IMR-90 (cell line): ENCODE data around the gene AKAP13.
"Not testable (repeated sequence)": the region's sequence is repeated elsewhere in the genome, so short reads cannot be mapped to it uniquely, and the experiment has no call there.

Experiments used
- CEBPB ChIP-seq: IDR thresholded peaks from 2 replicates; pipeline ENCODE4 v1.6.1; 2012; ENCODE audit warnings: low read depth, low read length, improper control_type of control experiment
- CHD1 ChIP-seq: IDR thresholded peaks from 2 replicates; pipeline ENCODE4 v1.6.1; 2012; ENCODE audit warnings: low read depth, low read length, improper control_type of control experiment
- CTCF ChIP-seq: conservative IDR thresholded peaks from 2 replicates; pipeline ENCODE4 v1.5.1; 2012; ENCODE audit warnings: mild to moderate bottlenecking, low read depth, low read length, improper control_type of control experiment
- ELK1 ChIP-seq: fragments of 150-350 bp; IDR thresholded peaks from 2 replicates; pipeline ENCODE4 v1.6.1; 2016; ENCODE audit warnings: low read depth, mild to moderate bottlenecking, low read length, moderate library complexity, borderline replicate concordance
- FOS ChIP-seq: fragments of 150-350 bp; IDR thresholded peaks from 2 replicates; pipeline ENCODE4 v1.6.1; 2016; ENCODE audit warnings: low read depth, low read length
- MAFK ChIP-seq: IDR thresholded peaks from 2 replicates; pipeline ENCODE4 v1.6.1; 2012; ENCODE audit warnings: low read depth, low read length, improper control_type of control experiment
- MAZ ChIP-seq: IDR thresholded peaks from 2 replicates; pipeline ENCODE4 v1.6.1; 2012; ENCODE audit warnings: low read depth, mild to moderate bottlenecking, low read length, improper control_type of control experiment, moderate library complexity, borderline replicate concordance
- MXI1 ChIP-seq: IDR thresholded peaks from 2 replicates; pipeline ENCODE4 v1.6.1; 2012; ENCODE audit warnings: low read depth, mild to moderate bottlenecking, low read length, moderate library complexity, borderline replicate concordance
- POLR2A ChIP-seq: IDR thresholded peaks from 2 replicates; pipeline ENCODE4 v1.6.1; 2012; ENCODE audit warnings: mild to moderate bottlenecking, low read depth, low read length
- RAD21 ChIP-seq: IDR thresholded peaks from 2 replicates; pipeline ENCODE4 v1.6.1; 2012; ENCODE audit warnings: low read length, improper control_type of control experiment
- RCOR1 ChIP-seq: IDR thresholded peaks from 2 replicates; pipeline ENCODE4 v1.6.1; 2012; ENCODE audit warnings: mild to moderate bottlenecking, low read length, improper control_type of control experiment; ENCODE audit not compliant: insufficient replicate concordance
- RFX5 ChIP-seq: IDR thresholded peaks from 2 replicates; pipeline ENCODE4 v1.8.0; 2012; ENCODE audit warnings: low read depth, mild to moderate bottlenecking, low read length, moderate library complexity
- SMC3 ChIP-seq: fragments of 150-350 bp; IDR thresholded peaks from 2 replicates; pipeline ENCODE4 v1.6.1; 2016; ENCODE audit warnings: low read depth, mild to moderate bottlenecking, antibody characterized with exemption, low read length, moderate library complexity
- USF2 ChIP-seq: fragments of 150-350 bp; IDR thresholded peaks from 2 replicates; pipeline ENCODE4 v1.6.1; 2017; ENCODE audit warnings: mild to moderate bottlenecking, antibody characterized with exemption, low read length, low read depth

- TF ChIP-seq CTCF, SMC3, RFX5, POLR2A, MXI1, RAD21, RCOR1, ELK1, FOS, MAFK, CHD1, MAZ, USF2: not testable (repeated sequence)
- TF ChIP-seq CEBPB = peak; percentile 38; the same call in 1 of the 2 replicates
These were observed 35.7 kb upstream of the AKAP13 start for GRCh38 chr15:85344653-85345114.
